GM12892 (cell line): ENCODE data around the gene CDH13.

Experiments
- DNase-seq: peaks from one replicate; pipeline ENCODE4 v3.0.0; 2011; ENCODE audit not compliant: insufficient read length
- FAIRE-seq: peaks from 2 replicates; lab custom pipeline; 2011; peaks lifted over from hg19 to GRCh38; lab: Jason Lieb, UNC
- POLR2A ChIP-seq: IDR thresholded peaks from 2 replicates; pipeline ENCODE4 v1.6.1; 2011; ENCODE audit warnings: low read depth, low read length, control low read depth
- POLR2AphosphoS5 ChIP-seq: IDR thresholded peaks from 2 replicates; pipeline ENCODE4 v1.6.1; 2011; ENCODE audit warnings: low read depth, low read length, control low read depth
- TAF1 ChIP-seq: IDR thresholded peaks from 2 replicates; pipeline ENCODE4 v1.6.1; 2011; ENCODE audit warnings: low read depth, mild to moderate bottlenecking, control low read depth, low read length, borderline replicate concordance

CDH13 gene

DNA sequence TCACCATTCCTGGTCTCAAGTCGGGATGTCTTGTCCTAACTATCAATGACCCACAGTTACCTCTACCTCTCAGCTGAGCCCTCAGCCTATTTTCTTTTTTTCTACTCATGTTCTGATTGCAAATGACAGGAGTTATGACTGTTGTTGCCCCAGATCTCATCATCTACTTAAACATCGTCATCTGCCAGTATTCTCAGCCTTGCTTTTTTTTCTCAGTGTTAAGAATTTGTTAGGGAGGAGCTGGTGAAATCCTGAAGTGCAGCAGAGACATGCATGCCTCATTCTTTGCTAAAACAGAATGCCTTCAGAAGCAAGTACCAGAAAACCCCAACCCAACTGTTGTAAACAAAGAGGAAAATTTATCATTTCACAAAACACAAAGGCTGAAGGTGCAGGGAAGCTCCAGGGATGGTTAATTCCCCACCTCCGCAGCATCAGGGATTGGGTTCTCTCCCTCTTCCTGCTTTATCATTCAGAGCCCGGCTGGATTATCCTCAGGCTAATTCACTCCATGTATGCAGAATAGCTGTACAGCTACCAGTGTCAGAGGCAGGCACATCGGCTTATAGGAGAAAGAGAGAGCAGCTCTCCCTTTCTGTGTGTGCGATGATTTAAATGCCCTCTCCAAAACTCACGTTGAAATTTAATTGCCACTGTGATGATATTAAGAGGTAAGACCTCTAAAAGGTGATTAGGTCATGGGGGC, 640.2 kb downstream of the CDH13 start:
- FAIRE-seq, result no peak
- DNase-seq, result no peak

DNA sequence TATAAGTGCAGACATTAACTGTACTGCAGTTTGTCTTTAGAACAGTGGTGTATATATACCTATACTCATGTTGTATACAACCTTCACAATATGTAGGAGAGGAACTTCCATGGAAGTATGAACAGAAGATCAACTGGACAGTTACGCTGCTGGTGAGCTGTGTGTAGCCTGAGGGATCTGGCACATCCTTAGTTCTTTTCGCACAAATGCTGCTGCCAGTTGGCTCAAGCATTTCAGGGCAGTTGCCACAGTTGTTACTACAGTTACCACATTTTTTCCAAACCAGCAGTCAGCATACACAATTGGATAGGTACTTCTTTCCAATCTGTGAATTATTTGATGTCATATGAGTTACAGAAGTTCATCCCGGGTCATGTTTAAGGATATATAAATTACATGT, 641.4 kb downstream of the CDH13 start:
- no peak for TF ChIP-seq TAF1
- no peak for TF ChIP-seq POLR2AphosphoS5
- TF ChIP-seq POLR2A, result no peak
- FAIRE-seq (no peak), DNase-seq (no peak)

More for the DNA sequence above, 640.2 kb downstream of the CDH13 start:
- TF ChIP-seq POLR2A, result no peak

DNA sequence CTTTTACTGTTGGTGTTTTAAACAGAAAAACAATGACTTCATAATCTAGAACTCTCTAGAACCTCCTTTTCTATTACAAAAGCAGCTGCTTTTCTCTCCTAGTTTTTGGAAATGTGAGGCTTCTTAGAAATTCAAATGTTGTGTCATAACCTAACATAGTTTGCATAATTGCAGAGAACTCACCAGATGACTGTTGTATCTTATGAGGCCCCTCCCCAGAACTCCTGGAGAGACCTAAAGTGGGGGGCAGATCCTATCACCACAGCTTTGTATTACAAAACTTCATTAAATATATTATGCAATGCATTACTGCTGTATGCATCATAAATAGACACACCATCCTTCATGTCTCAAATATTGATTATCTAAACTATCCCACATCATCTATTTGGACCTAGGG, 642.3 kb downstream of the CDH13 start:
- TF ChIP-seq POLR2A (no peak), TAF1 (no peak), POLR2AphosphoS5 (no peak)
- DNase-seq (no peak), FAIRE-seq (no peak)

DNA sequence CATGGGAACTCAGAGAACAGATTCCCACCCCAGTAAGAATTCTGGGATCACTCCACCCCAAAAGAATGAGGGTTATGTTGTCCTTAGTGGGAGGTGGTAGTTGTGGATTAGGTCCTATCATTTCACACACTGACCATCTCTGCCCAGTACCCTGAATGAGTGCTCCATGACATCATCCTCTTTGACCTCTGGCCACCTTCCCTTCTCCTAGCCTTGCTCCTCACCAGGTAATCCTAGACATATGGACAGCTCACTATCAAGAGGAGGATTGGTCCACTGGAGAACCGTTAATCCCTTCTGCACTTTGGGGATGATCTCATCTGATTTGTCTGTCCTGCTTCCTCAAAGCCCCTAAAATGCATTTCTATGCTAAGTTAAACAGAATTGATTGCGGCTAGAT, 642.8 kb downstream of the CDH13 start:
- no peak for TF ChIP-seq TAF1
- no peak for TF ChIP-seq POLR2AphosphoS5
- TF ChIP-seq POLR2A, result no peak
- FAIRE-seq (no peak), DNase-seq (no peak)

DNA sequence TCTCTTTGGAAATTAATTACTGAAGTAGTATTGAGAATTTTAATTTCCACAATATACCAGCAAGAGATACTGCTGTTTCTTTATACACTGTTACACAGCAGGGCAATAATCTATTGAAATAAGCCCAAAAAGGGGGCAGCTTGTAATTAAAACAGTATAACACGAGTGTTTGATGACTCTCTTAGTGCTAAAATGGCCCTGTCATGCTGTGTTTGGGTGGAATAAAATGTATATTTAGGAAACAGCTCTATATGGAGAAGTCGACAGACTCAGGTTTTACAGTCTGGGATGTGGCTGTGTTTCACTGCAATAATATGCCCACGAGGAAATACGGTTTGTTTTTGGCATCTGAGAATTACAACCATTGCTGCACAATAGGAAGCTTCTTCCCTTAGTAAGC, 643.3 kb downstream of the CDH13 start:
- no peak for FAIRE-seq
- DNase-seq, result no peak
- TF ChIP-seq POLR2AphosphoS5, result no peak
- TF ChIP-seq TAF1, result no peak
- TF ChIP-seq POLR2A, result no peak

DNA sequence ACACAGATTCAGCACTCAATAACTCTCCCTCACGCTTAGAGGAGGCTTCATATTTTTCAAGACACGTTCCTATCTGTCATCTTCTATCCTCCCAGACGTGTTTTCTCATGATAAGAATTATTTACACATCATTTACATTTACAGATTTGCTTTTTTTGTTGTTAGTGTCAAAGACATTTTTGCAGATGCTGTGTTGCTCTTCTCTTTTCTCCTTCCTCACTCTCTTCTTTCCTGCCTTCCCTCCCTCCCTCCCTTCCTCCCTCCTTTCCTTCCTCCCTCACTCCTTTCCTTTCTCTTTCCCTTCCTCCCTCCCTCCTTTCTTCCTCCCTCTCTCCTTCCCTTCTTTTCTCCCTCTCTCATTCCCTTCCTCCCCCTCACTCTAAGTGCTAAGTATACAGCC, 643.9 kb downstream of the CDH13 start:
- no peak for DNase-seq
- no peak for FAIRE-seq
- TF ChIP-seq POLR2A (no peak), TAF1 (no peak), POLR2AphosphoS5 (no peak)

DNA sequence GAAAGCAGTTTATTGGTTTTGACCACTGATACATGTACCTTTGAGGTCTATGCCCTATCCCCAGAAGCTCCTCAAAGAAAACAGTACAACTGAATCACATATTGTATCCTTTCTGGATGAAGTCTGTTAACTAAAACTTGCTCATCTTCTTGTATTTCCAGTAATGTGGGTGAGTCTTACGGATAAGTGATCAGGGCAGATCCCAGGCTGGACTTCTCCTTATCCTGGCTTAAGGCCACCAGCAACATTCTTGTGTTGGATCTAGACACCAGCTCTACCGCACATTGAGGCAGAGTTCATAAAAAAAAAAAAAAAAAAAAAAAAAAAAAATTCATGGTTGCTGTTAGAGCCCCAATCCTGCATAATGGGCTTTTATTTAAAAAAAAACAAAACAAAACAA, 644.4 kb downstream of the CDH13 start:
- no peak for TF ChIP-seq TAF1
- no peak for TF ChIP-seq POLR2A
- no peak for TF ChIP-seq POLR2AphosphoS5
- FAIRE-seq (no peak), DNase-seq (no peak)

DNA sequence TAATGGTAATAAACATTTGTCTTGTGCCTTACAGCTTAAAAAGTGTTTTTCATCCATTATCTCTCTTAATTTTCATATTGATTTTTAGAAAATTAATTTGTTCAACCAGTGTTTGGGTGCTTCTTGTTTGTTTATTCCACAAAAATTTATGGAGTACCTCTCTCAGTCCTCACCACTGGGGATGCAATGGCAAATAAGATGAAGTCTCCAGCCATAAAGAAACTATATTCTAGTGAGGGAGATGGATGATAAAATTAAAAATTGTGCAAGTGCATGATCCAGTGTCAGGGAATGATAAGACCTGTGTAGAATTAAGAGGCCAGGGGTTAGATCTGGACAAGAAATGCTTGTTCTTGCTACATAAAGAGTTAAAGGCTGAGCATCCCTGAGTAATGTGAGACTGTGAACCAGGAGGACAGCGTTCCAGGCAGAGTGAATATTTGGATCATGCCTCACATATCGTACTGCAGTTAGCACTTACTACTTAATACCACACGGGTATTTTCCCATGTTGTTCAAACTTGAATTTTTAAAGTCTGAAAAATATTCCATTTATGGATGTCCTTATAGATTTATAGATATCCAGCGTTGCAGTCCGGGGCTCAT, 645.3 kb downstream of the CDH13 start:
- FAIRE-seq (no peak), DNase-seq (no peak)
- TF ChIP-seq TAF1, result no peak
- TF ChIP-seq POLR2AphosphoS5, result no peak
- TF ChIP-seq POLR2A, result no peak

DNA sequence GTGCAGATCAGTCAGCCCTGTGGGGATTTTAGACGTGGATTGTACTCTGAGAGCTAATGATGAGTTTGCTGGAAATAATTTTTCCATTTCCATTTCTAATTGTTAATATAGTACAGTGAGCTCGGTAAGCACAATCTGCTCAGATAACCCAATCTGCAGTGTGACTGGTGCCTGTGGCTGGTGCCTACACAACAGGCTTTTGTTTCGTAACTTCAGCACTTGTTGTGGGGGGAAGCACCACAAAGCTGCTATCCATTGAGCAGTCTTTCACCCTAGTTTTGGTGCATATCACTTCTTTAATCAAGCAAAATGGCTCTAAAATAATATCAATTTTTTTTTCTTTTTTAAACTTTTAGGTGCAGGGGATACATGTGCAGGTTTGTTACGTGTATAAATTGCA, 646.1 kb downstream of the CDH13 start:
- no peak for TF ChIP-seq POLR2A
- no peak for TF ChIP-seq TAF1
- no peak for TF ChIP-seq POLR2AphosphoS5
- DNase-seq, result no peak
- FAIRE-seq, result no peak

DNA sequence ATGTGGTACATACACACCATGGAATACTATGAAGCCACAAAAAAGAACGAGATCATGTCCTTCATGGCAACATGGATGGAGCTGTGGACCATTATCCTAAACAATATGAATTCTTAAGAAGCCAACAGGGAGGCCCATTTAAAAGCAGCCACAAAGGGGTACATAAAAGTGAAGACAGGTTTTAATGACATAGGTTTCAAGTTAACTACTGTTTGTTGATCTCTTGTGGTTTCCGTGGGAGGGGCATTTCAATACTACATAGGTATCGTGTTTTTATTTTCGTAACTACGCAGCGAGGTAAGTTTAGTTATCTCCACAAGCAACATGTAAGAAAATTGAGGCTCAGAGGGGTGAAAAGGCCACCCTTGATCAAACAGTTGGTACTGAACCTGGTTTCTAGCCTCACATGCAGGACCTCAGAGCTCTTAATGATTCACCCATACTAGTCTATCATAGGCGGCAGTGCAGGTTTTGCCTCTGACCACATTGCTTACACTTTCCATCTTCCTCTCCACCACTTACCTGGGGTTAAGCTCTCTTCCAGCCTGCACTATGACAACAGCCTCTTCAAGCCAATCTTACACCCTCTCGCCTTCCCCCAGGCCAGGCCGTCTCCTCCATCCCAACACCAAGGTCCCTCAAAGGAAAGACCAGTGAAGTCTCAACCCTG, 646.9 kb downstream of the CDH13 start:
- DNase-seq, result no peak
- FAIRE-seq, result no peak
- TF ChIP-seq POLR2AphosphoS5, result no peak
- TF ChIP-seq POLR2A, result no peak
- no peak for TF ChIP-seq TAF1

DNA sequence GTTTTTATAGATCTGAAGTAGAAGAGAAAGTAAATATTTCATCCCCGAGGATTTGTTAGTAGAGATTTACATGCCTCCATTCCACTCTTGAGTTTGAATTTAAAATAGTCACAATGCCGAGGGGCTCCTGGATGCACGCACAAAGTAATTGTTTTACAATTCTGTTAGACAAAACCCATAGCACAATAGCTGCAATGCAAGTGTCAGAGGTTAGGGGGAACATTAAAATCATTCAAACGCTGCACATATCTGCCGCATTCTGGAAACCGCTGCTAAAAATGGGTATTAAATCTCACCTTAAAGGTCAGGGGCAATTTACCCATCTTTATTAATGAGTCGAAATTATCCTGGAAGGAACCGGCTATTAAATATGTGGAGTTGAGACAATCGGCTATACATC, 652.5 kb downstream of the CDH13 start:
- TF ChIP-seq TAF1 (no peak), POLR2A (no peak), POLR2AphosphoS5 (no peak)
- FAIRE-seq (no peak), DNase-seq (no peak)

DNA sequence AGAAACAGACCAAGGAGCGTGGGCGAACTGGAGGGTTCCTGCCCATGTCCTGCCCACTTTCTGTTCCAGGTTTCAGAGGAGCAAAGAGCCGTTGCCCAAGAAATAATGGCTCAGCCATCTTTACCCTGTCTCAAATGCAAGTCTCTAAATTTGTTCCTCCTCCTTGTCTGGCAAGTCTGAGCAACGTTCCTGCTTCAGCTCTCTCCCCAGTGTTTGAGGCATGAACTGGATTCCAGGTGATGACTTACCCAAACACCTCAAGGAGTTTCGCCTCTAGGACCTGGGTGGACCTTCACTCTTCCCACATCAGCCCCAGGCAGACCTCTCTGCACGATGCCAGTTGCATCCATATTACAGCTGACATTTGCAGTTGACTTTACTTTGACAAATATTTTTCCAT, 659.2 kb downstream of the CDH13 start:
- FAIRE-seq, result no peak
- no peak for DNase-seq
- TF ChIP-seq POLR2AphosphoS5 (no peak), TAF1 (no peak), POLR2A (no peak)
